ENCODE data around the gene DGKI.

DNA sequence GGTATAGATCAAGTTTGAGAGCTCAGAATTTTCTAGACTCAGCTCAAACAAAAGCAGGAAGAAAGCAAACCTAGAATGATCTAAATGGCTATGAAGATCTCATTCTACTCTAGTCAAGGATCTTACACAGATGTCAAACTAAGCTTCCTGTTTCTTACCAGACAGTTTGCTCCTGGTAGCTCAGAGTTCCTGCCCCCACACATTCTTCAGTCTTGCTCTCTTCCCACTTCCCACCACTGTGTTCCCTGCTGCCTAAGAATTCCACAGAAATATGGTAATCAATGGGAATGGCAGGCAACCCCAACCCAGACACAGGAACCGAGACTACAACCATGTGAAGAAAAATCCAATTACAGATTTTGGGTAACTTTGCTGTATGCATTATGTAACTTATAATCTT lies 369.8 kb downstream of the DGKI start:
- TF ChIP-seq, protein P1, sequence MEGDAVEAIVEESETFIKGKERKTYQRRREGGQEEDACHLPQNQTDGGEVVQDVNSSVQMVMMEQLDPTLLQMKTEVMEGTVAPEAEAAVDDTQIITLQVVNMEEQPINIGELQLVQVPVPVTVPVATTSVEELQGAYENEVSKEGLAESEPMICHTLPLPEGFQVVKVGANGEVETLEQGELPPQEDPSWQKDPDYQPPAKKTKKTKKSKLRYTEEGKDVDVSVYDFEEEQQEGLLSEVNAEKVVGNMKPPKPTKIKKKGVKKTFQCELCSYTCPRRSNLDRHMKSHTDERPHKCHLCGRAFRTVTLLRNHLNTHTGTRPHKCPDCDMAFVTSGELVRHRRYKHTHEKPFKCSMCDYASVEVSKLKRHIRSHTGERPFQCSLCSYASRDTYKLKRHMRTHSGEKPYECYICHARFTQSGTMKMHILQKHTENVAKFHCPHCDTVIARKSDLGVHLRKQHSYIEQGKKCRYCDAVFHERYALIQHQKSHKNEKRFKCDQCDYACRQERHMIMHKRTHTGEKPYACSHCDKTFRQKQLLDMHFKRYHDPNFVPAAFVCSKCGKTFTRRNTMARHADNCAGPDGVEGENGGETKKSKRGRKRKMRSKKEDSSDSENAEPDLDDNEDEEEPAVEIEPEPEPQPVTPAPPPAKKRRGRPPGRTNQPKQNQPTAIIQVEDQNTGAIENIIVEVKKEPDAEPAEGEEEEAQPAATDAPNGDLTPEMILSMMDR (IDR thresholded peaks at IDR 0.05) = no peak
- TF ChIP-seq SIN3A (IDR thresholded peaks at IDR 0.05; ENCODE audit: borderline replicate concordance, insufficient read depth, low read depth, low read length) = no peak
